ENCODE data around the gene EPHA3. TPM values are rescaled to one million over a fixed set of nuclear protein-coding genes. Genes with fewer than 3 reads are reported as not detected.

EPHA3 gene
- total and polyA plus RNA-seq, 7 donors = 0.12 to 2.4 (median 0.64) TPM

GRCh38 chr3:89467898-89468363 lies 360.5 kb downstream of the EPHA3 start:
- 13 to 24% (median 17%) methylated on average over 4 of the region's 4 CpGs for WGBS, 3 donors
- ATAC-seq = no peak
- no peaks in the 10 kb centered on the region for H3K27me3 ChIP-seq (ENCODE audit: insufficient read depth in 3 of 3, low read length in 2 of 3)
- intact Hi-C loops (cut with DNase I) = no loop called here
- no peak for TF ChIP-seq CTCF (IDR thresholded peaks at IDR 0.05)
- H3K9me3 ChIP-seq = no peaks in the 10 kb centered on the region
- no peak for DNase-seq
- no peak overlapping the region for H3K4me3 ChIP-seq
- no peak overlapping the region for H3K27ac ChIP-seq
- H3K36me3 ChIP-seq (ENCODE audit: insufficient read depth in 1 of 2, low read depth in 1 of 2) = no peaks in the 10 kb centered on the region
- H3K4me1 ChIP-seq = no peaks in the 10 kb centered on the region

DNA sequence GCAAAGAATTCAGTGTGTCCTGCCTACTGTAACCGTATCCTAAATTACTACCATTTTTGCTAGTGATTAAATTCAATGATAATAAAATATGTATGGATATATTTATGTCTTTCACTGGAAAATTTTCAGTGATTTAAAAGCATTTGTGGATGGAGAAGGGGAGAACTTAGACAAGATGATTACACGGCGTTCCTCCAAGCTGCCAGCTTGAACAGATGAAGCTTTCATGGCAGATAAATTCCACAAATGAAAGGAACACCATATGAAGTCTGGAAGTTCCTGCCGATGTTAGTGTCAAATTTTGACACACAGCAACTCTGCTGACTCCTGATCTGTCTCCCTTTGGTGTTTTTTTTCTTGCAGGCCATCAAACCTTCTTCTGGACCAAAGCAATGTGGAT lies 364.7 kb downstream of the EPHA3 start:
- WGBS, 3 donors = 43 to 50% (median 45%) methylated on average over 4 of the region's 4 CpGs
- ATAC-seq (no peak), DNase-seq (no peak)
- no peak for TF ChIP-seq CTCF (IDR thresholded peaks at IDR 0.05)
- Histone ChIP-seq H3K36me3 (ENCODE audit: insufficient read depth in 1 of 2, low read depth in 1 of 2) (no peaks in the 10 kb centered on the region), H3K27ac (no peak overlapping the region), H3K27me3 (ENCODE audit: insufficient read depth in 3 of 3, low read length in 2 of 3) (no peaks in the 10 kb centered on the region), H3K9me3 (no peaks in the 10 kb centered on the region), H3K4me3 (no peak overlapping the region), H3K4me1 (no peaks in the 10 kb centered on the region)
- intact Hi-C loops (cut with DNase I) = no loop called here

DNA sequence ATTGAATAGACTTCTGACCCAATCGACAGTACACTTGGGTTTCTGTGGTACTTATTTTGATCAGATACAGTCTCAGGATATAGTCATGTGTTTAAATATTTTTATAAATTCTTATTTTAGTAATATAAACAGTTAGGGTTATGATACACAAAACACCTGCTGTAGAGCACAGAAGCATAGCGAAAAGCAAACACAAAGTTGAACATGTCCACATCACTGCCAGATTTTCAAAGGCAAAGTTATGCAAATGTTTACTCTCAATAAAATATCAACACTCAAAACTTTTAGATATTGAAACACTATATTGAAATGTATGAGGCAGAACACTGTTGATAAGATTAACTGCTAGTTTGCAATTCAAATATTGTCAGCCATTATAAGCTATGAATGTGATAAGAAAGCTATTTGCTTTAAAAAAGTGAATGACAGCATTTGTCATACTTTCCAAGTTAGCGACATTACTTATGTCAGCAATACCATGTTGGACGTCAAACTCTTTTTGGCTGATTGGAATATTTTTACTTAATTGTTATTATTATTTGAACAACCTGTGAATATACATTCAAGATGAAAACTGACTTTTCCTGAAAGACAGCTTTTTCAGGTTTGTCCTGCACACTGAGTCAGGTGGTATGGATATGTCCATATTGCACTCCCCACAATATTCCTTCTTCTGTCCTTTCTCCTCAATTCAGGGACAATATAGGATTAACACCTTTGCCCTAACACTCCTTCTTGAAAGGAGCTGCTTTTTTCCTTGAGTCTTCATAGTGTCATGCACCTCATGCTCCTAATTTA lies 367.1 kb downstream of the EPHA3 start:
- DNase-seq = no peak
- no peaks in the 10 kb centered on the region for H3K4me1 ChIP-seq
- no peaks in the 10 kb centered on the region for H3K36me3 ChIP-seq (ENCODE audit: insufficient read depth in 1 of 2, low read depth in 1 of 2)
- no peak for TF ChIP-seq CTCF (IDR thresholded peaks at IDR 0.05)
- H3K9me3 ChIP-seq = no peaks in the 10 kb centered on the region
- no peak overlapping the region for H3K4me3 ChIP-seq
- intact Hi-C loops (cut with DNase I) = no loop called here
- 85 to 91% (median 90%) methylated on average over 4 of the region's 4 CpGs for WGBS, 3 donors
- no peaks in the 10 kb centered on the region for H3K27me3 ChIP-seq (ENCODE audit: insufficient read depth in 3 of 3, low read length in 2 of 3)
- ATAC-seq = no peak
- no peak overlapping the region for H3K27ac ChIP-seq

GRCh38 chr3:89488800-89489580 lies 381.6 kb downstream of the EPHA3 start:
- Histone ChIP-seq H3K9me3 (peaks cover 3% of the 10 kb centered on the region), H3K36me3 (ENCODE audit: insufficient read depth in 1 of 2, low read depth in 1 of 2) (no peaks in the 10 kb centered on the region), H3K27ac (no peak overlapping the region), H3K4me1 (no peaks in the 10 kb centered on the region), H3K4me3 (no peak overlapping the region), H3K27me3 (ENCODE audit: insufficient read depth in 3 of 3, low read length in 2 of 3) (no peaks in the 10 kb centered on the region)
- DNase-seq (no peak), ATAC-seq (no peak)
- 23 to 37% (median 33%) methylated on average over 4 of the region's 4 CpGs for WGBS, 3 donors
- intact Hi-C loops (cut with DNase I) = no loop called here
- TF ChIP-seq CTCF (IDR thresholded peaks at IDR 0.05) = no peak
